Fibroblast of lung (primary cell): ENCODE measurements around the gene PLAAT3. TPM values are rescaled to one million over a fixed set of nuclear protein-coding genes. Genes with fewer than 3 reads are reported as not detected.
"Not testable (repeated sequence)": the region's sequence is repeated elsewhere in the genome, so short reads cannot be mapped to it uniquely, and the experiment has no call there.

Experiments
- DNase-seq, 2 donors: peaks; one replicate each; pipeline versions ENCODE4 v3.0.0 to v3.0.0-alpha.2; 2010; ENCODE audit warnings: low read depth in 2 of 2
- H2AFZ ChIP-seq: 2 replicates; pipeline ENCODE4 v1.5.1; 2012; ENCODE audit warnings: low read length, control low read depth, inconsistent platforms
- H3K27ac ChIP-seq: 2 replicates; pipeline ENCODE4 v1.5.1; 2011; ENCODE audit warnings: low read length, control low read depth; ENCODE audit not compliant: insufficient read depth
- H3K27me3 ChIP-seq: 2 replicates; pipeline ENCODE4 v1.5.1; 2011; ENCODE audit warnings: mild to moderate bottlenecking, low read length; ENCODE audit not compliant: control insufficient read depth, insufficient read depth
- H3K36me3 ChIP-seq: 2 replicates; pipeline ENCODE4 v1.5.1; 2011; ENCODE audit warnings: low read length; ENCODE audit not compliant: control insufficient read depth, insufficient read depth
- H3K4me1 ChIP-seq: 2 replicates; pipeline ENCODE4 v1.5.1; 2011; ENCODE audit warnings: low read length; ENCODE audit not compliant: control insufficient read depth, insufficient read depth; ENCODE audit errors: extremely low read depth
- H3K4me2 ChIP-seq: 2 replicates; pipeline ENCODE4 v1.5.1; 2011; ENCODE audit warnings: low read length, control low read depth; ENCODE audit not compliant: insufficient read depth; ENCODE audit errors: extremely low read depth
- H3K4me3 ChIP-seq, 4 experiments: fragments of 200-600 bp in 1 of 4; sonication (generic) in 1 of 4; replicated peaks in 1 of 4; 2 replicates each; pipeline ENCODE4 v1.5.1; 2011 to 2016; ENCODE audit warnings: low read length in 4 of 4, low read depth in 3 of 4, mild to moderate bottlenecking in 3 of 4, control low read depth in 2 of 4, inconsistent platforms in 1 of 4, mixed read lengths in 1 of 4; ENCODE audit not compliant: insufficient read depth in 1 of 4; ENCODE audit errors: control extremely low read depth in 1 of 4
- H3K79me2 ChIP-seq: 2 replicates; pipeline ENCODE4 v1.5.1; 2012; ENCODE audit warnings: mild to moderate bottlenecking, low read length, inconsistent platforms; ENCODE audit not compliant: control insufficient read depth, insufficient read depth
- H3K9ac ChIP-seq: 2 replicates; pipeline ENCODE4 v1.5.1; 2011; ENCODE audit warnings: mild to moderate bottlenecking, low read length, control low read depth; ENCODE audit not compliant: insufficient read depth
- H3K9me3 ChIP-seq: 2 replicates; pipeline ENCODE4 v1.5.1; 2012; ENCODE audit warnings: low read depth, low read length; ENCODE audit not compliant: control insufficient read depth, insufficient read depth
- H4K20me1 ChIP-seq: 2 replicates; pipeline ENCODE4 v1.5.1; 2011; ENCODE audit warnings: low read length; ENCODE audit not compliant: control insufficient read depth, insufficient read depth; ENCODE audit errors: extremely low read depth
- EZH2 ChIP-seq: IDR thresholded peaks from 2 replicates; pipeline ENCODE4 v1.5.1; 2012; ENCODE audit warnings: low read length, control low read depth, mild to moderate bottlenecking; ENCODE audit errors: missing control alignments
- polyA plus RNA-seq, 2 donors: library from polyadenylated mRNA; depleted of rRNA in 1 of 2; stranded (reverse) in 1 of 2; unstranded in 1 of 2; fragments of >200 nt; gene quantifications; 2 replicates each; pipeline ENCODE4 v1.2.1, GENCODE V29; 2011 to 2012; ENCODE audit warnings: missing spikeins in 1 of 2
- total RNA-seq: library from RNA; depleted of rRNA; stranded (reverse); fragments of >200 nt; gene quantifications from 2 replicates; pipeline ENCODE4 v1.2.1, GENCODE V29; 2014
- TF ChIP-seq, protein P1 (sequence below), 2 donors: IDR thresholded peaks in 1 of 2; conservative IDR thresholded peaks in 1 of 2; 1 replicate in 1 of 2; 2 replicates in 1 of 2; pipeline ENCODE4 v1.5.1; 2011 to 2012; ENCODE audit warnings: low read length in 2 of 2, control low read depth in 1 of 2, inconsistent platforms in 1 of 2, low read depth in 1 of 2, mild to moderate bottlenecking in 1 of 2

PLAAT3 gene
- total and polyA plus RNA-seq, 2 donors (not counting 1 experiment from before 2014, with no cell fraction given) = 11.4 to 45.4 TPM

DNA sequence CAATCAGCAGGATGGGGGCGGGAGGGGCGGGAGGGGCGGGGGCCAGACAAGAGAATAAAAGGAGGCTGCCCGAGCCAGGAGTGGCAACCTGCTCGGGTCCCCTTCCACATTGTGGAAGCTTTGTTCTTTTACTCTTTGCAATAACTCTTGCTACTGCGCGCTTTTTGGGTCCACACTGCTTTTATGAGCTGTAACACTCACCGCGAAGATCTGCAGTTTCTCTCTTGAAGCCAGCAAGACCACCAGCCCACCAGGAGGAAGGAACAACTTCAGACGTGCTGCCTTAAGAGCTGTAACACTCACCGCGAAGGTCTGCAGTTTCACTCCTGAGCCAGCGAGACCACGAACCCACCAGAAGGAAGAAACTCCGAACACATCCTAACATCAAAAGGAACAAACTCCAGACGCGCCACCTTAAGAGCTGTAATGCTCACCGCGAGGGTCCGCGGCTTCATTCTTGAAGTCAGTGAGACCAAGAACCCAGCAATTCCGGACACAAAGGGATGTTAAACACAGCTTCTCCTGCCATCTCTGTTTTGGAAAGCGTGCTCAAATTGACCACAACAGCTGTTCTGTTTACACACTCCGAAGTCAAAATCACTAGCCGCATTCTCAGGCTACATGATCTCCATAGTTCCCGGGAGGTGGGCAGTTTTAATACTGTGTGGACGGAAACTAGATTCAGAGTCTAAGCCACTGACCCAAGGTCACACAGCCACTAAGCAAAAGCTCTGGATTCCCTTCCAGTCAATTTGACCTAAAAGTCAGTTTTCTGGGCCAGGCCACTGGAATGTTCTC is 62.9 kb downstream of the PLAAT3 start:
- TF ChIP-seq EZH2 = no peak
- TF ChIP-seq, protein P1, sequence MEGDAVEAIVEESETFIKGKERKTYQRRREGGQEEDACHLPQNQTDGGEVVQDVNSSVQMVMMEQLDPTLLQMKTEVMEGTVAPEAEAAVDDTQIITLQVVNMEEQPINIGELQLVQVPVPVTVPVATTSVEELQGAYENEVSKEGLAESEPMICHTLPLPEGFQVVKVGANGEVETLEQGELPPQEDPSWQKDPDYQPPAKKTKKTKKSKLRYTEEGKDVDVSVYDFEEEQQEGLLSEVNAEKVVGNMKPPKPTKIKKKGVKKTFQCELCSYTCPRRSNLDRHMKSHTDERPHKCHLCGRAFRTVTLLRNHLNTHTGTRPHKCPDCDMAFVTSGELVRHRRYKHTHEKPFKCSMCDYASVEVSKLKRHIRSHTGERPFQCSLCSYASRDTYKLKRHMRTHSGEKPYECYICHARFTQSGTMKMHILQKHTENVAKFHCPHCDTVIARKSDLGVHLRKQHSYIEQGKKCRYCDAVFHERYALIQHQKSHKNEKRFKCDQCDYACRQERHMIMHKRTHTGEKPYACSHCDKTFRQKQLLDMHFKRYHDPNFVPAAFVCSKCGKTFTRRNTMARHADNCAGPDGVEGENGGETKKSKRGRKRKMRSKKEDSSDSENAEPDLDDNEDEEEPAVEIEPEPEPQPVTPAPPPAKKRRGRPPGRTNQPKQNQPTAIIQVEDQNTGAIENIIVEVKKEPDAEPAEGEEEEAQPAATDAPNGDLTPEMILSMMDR (conservative IDR thresholded peaks at IDR 0.05 in 1 of 2, IDR thresholded peaks at IDR 0.05 in 1 of 2; ENCODE audit: low read depth in 1 of 2, low read length in 2 of 2) = no peak
- no peak overlapping the region for H3K4me2 ChIP-seq
- no peak overlapping the region for H3K9ac ChIP-seq
- no peaks in the 10 kb centered on the region for H3K36me3 ChIP-seq
- peak in 1 of 2 donors; percentile 8 for DNase-seq
- no peaks in the 10 kb centered on the region for H3K9me3 ChIP-seq
- no peak overlapping the region for H3K27ac ChIP-seq
- H3K4me3 ChIP-seq = no peak overlapping the region
- no peaks in the 10 kb centered on the region for H4K20me1 ChIP-seq
- H3K4me1 ChIP-seq = no peaks in the 10 kb centered on the region
- H3K27me3 ChIP-seq = no peaks in the 10 kb centered on the region
- H3K79me2 ChIP-seq = no peaks in the 10 kb centered on the region
- no peak overlapping the region for H2AFZ ChIP-seq

DNA sequence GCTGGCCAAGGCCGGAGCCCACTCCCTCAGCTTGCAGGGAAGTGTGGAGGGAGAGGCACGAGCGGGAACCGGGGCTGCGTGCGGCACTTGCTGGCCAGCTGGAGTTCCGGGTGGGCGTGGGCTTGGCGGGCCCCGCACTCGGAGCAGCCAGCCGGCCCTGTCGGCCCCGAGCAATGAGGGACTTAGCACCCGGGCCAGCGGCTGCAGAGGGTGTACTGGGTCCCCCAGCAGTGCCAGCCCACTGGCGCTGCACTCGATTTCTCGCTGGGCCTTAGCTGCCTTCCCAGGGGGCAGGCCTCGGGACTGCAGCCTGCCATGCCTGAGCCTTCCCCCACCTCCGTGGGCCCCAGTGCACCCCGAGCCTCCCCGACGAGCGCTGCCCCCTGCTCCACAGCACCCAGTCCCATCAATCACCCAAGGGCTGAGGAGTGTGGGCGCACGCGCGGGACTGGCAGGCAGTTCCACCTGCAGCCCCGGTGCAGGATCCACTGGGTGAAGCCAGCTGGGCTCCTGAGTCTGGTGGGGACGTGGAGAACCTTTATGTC is 64.0 kb downstream of the PLAAT3 start:
- H3K4me3 ChIP-seq, H3K9ac ChIP-seq, H4K20me1 ChIP-seq, H3K27me3 ChIP-seq, H3K4me2 ChIP-seq, H3K27ac ChIP-seq, H3K79me2 ChIP-seq, H3K4me1 ChIP-seq, H3K9me3 ChIP-seq, H3K36me3 ChIP-seq, DNase-seq, H2AFZ ChIP-seq: not testable (repeated sequence)

DNA sequence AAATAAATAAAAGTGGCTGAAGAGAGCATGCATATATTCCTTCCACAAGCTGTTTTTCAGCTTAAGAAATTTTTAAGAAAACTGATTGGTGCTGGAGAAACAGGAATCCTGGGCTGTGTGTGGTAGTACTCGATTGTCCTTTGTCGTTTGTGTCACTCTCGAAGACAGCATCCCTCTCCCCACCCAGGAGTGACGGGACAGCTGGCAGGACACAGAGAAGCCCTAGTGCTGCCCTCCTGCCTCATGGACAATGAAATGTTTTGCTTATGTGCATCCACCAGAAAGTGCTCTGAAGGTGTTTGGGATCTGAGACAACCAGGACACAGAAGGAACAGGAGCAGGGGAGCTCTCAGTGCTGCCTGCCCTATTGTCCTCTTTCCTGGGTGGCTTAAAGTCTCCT is 64.8 kb downstream of the PLAAT3 start:
- no peak for TF ChIP-seq EZH2
- TF ChIP-seq, protein P1 (conservative IDR thresholded peaks at IDR 0.05 in 1 of 2, IDR thresholded peaks at IDR 0.05 in 1 of 2; ENCODE audit: low read depth in 1 of 2, low read length in 2 of 2) = no peak
- Histone ChIP-seq H3K9ac (no peak overlapping the region), H2AFZ (no peak overlapping the region), H3K4me3 (no peak overlapping the region), H3K27me3 (no peaks in the 10 kb centered on the region), H3K4me2 (no peak overlapping the region), H3K9me3 (no peaks in the 10 kb centered on the region), H3K79me2 (no peaks in the 10 kb centered on the region), H4K20me1 (no peaks in the 10 kb centered on the region), H3K36me3 (no peaks in the 10 kb centered on the region), H3K4me1 (no peaks in the 10 kb centered on the region), H3K27ac (no peak overlapping the region)
- DNase-seq = no peak
